WERI-Rb-1 (cell line): ENCODE data around the gene ADRB2.

Experiments
- DNase-seq: peaks from one replicate; pipeline ENCODE4 v3.0.0-alpha.2; 2020
- H3K27ac ChIP-seq: fragments of 250-450 bp; sonication (Bioruptor Pico); 2 replicates; pipeline ENCODE4 v1.5.1; 2020; ENCODE audit warnings: mild to moderate bottlenecking, moderate library complexity
- H3K27me3 ChIP-seq: fragments of 250-450 bp; sonication (Bioruptor Pico); 2 replicates; pipeline ENCODE4 v1.5.1; 2021; ENCODE audit warnings: mild to moderate bottlenecking, low read depth, moderate library complexity; ENCODE audit not compliant: insufficient read depth, severe bottlenecking
- H3K36me3 ChIP-seq: fragments of 250-450 bp; sonication (Bioruptor Pico); 2 replicates; pipeline ENCODE4 v1.5.1; 2020; ENCODE audit warnings: mild to moderate bottlenecking, moderate library complexity
- H3K4me3 ChIP-seq: 2 replicates; pipeline ENCODE4 v1.5.1; 2011; ENCODE audit warnings: low read depth, mild to moderate bottlenecking, control low read depth, low read length
- H3K9me3 ChIP-seq: fragments of 250-450 bp; sonication (Bioruptor Pico); 2 replicates; pipeline ENCODE4 v1.5.1; 2021; ENCODE audit warnings: mild to moderate bottlenecking, moderate library complexity; ENCODE audit not compliant: severe bottlenecking
- TF ChIP-seq, protein P1 (sequence below): IDR thresholded peaks from 2 replicates; pipeline ENCODE4 v1.5.1; 2011; ENCODE audit warnings: low read depth, mild to moderate bottlenecking, control low read depth, inconsistent platforms, low read length

ADRB2 gene

DNA sequence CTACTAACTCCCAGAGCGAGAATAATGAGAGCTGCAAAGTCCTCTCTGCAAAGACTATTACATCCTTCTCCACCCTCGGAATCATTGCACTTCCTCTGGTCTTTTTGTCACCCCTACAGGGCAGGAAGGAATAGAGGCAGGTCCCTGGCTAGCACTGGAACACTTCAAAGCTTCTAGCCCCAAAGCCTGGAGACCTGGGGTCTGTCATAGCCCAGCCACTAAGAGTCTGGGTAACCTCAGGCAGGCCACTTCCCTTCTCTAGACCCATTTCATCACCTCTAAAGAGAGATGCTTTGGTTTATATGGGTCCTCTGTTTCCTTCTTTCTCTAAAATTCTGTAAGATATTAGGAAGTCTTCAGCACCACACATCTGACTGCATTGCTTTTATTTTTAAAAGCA, 6.7 kb downstream of the ADRB2 start:
- Histone ChIP-seq H3K4me3 (no peak overlapping the region), H3K36me3 (no peaks in the 10 kb centered on the region)

DNA sequence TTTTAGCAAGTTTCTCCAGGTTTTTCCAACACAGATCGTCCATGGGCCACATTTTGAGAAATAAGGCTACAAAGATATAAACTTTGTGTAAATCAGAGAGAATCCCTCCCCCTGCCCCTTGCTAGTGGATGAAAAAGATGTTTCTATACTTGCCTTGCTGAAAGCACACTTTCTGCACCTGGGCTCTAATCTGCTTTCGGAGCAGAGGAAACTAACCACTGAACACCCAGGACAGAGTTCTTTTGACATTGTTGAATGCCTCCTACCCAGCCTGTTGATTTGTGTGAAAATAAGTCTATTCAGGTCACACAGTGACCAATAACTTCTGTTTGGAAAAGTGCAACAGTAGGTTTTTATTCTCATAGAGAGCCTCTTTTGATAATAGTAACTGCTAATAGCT, 7.5 kb downstream of the ADRB2 start:
- Histone ChIP-seq H3K36me3 (no peaks in the 10 kb centered on the region), H3K27me3 (peaks cover 63% of the 10 kb centered on the region), H3K27ac (no peak overlapping the region), H3K4me3 (no peak overlapping the region), H3K9me3 (no peaks in the 10 kb centered on the region)
- DNase-seq = no peak
- TF ChIP-seq, protein P1, sequence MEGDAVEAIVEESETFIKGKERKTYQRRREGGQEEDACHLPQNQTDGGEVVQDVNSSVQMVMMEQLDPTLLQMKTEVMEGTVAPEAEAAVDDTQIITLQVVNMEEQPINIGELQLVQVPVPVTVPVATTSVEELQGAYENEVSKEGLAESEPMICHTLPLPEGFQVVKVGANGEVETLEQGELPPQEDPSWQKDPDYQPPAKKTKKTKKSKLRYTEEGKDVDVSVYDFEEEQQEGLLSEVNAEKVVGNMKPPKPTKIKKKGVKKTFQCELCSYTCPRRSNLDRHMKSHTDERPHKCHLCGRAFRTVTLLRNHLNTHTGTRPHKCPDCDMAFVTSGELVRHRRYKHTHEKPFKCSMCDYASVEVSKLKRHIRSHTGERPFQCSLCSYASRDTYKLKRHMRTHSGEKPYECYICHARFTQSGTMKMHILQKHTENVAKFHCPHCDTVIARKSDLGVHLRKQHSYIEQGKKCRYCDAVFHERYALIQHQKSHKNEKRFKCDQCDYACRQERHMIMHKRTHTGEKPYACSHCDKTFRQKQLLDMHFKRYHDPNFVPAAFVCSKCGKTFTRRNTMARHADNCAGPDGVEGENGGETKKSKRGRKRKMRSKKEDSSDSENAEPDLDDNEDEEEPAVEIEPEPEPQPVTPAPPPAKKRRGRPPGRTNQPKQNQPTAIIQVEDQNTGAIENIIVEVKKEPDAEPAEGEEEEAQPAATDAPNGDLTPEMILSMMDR = no peak

More for the DNA sequence above, 6.7 kb downstream of the ADRB2 start:
- Histone ChIP-seq H3K9me3 (no peaks in the 10 kb centered on the region), H3K27ac (no peak overlapping the region), H3K27me3 (peaks cover 71% of the 10 kb centered on the region)
- TF ChIP-seq, protein P1 = no peak
- DNase-seq = no peak

DNA sequence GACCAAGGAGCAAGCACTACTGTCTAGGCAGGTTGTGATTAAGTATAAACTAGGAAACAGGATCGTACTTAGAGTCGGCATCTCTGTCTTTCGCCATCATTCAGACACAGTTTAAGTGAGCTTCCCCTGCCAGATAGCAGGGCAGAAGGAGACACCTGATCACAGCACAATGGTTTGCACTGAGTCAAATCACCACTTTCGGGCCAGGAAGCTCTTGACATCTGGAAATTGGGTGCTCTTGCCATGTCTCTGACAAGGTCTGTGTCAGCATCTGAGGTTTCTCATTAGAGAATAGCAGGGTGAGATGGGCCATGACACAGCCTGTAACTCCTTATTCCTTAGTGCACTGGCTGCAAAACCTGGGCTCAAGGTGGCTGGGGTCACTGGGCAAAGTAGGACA, 8.3 kb downstream of the ADRB2 start:
- Histone ChIP-seq H3K27ac (no peak overlapping the region), H3K27me3 (peaks cover 58% of the 10 kb centered on the region), H3K4me3 (no peak overlapping the region), H3K9me3 (no peaks in the 10 kb centered on the region), H3K36me3 (no peaks in the 10 kb centered on the region)
- DNase-seq = no peak
- TF ChIP-seq, protein P1 = no peak

DNA sequence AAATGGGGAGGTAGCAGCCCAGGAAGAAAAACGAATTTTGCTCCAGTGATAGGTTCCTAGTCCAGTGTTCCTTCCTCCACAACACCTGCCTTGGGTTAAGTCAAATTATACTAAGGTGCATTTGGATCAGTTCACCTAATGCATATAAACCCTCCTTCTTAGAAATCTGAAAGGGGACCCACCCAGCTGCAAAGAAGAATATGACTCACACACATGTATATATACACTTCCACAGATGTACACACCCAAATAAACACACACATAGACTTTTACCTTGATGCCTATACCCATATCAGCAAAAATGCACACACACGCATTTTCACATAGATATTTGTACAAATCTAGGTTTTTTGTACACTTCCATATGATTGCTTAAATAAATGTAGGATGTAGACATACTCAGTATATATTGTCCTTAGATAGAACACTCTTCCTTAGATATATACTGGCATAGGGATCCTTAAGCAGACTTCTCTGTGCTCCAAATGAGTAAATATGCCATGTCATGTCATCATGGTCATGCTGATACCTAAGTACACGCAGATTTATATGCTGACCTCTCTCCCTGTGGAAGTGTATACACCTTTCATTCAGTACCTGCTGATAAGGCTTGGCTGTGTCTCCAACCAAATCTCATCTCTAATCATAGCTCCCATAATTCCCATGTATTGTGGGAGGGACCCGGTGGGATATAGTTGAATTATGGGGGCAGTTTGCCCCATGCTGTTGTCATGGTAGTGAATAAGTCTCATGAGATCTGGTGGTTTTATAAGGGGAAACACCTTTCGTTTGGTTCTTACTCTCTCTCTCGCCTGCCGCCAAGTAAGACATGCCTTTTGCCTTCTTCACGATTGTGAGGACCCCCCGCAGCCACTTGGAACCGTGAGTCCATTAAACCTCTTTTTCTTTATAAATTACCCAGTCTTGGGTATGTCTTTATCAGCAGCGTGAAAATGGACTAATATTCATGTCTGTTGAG, 10.2 kb downstream of the ADRB2 start:
- Histone ChIP-seq H3K27ac (no peak overlapping the region), H3K9me3 (no peaks in the 10 kb centered on the region), H3K36me3 (no peaks in the 10 kb centered on the region), H3K27me3 (peaks cover 46% of the 10 kb centered on the region), H3K4me3 (no peak overlapping the region)
- no peak for DNase-seq
- TF ChIP-seq, protein P1 = no peak

DNA sequence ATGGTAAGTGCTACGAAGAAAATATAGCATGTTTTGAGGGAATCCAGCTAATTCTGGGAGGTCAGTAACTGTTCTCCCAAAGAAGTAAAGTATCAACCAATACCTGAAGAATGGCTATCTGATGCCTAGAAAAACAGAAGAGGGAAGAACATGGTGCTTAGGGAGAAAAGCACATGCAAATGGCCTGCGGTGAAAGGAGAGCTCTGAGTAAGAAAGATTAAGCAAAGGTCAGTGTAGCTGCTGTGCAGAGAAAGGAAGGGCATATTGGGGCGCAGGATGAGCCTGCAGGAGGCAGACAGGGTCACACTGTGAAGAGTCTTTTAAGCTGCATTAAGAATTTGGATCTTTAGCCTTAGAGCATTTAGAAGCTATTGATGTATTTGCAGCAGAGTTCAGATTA, 11.0 kb downstream of the ADRB2 start:
- TF ChIP-seq, protein P1 = no peak
- H3K27me3 ChIP-seq = peaks cover 38% of the 10 kb centered on the region
- DNase-seq = no peak
- no peaks in the 10 kb centered on the region for H3K36me3 ChIP-seq
- no peak overlapping the region for H3K4me3 ChIP-seq
- H3K27ac ChIP-seq = no peak overlapping the region
- no peaks in the 10 kb centered on the region for H3K9me3 ChIP-seq
